Progenitor cell of endocrine pancreas (in vitro differentiated cells): ENCODE measurements around the gene PTPRK. TPM values are rescaled to one million over a fixed set of nuclear protein-coding genes. Genes with fewer than 3 reads are reported as not detected.

Experiments used
- DNase-seq: peaks from one replicate; pipeline ENCODE4 v3.0.0; 2021; ENCODE audit warnings: low spot score; ENCODE audit not compliant: unreplicated experiment
- H3K27ac Mint-ChIP-seq: 2 replicates; pipeline ENCODE4 v1.8.0; 2021; ENCODE audit warnings: mild to moderate bottlenecking, moderate library complexity, mixed read lengths
- H3K27me3 Mint-ChIP-seq: 2 replicates; pipeline ENCODE4 v1.8.0; 2021; ENCODE audit warnings: mixed read lengths
- H3K36me3 Mint-ChIP-seq: 2 replicates; pipeline ENCODE4 v1.8.0; 2022; ENCODE audit warnings: mixed read lengths; ENCODE audit not compliant: insufficient read depth
- H3K4me1 Mint-ChIP-seq: 2 replicates; pipeline ENCODE4 v1.8.0; 2021; ENCODE audit warnings: low read depth, mixed read lengths
- H3K4me3 Mint-ChIP-seq: 2 replicates; pipeline ENCODE4 v1.8.0; 2021; ENCODE audit warnings: low read depth, mild to moderate bottlenecking, moderate library complexity, mixed read lengths
- H3K9me3 Mint-ChIP-seq: 2 replicates; pipeline ENCODE4 v1.8.0; 2021; ENCODE audit warnings: low read depth, mixed read lengths
- total RNA-seq: library from RNA; stranded (reverse); gene quantifications from 2 replicates; pipeline ENCODE4 v1.2.1, GENCODE V29; 2021
- TF ChIP-seq, protein P1 (sequence below): fragments of 200-600 bp; sonication (generic); IDR thresholded peaks from one replicate; pipeline ENCODE4 v1.5.0; 2021; ENCODE audit warnings: antibody characterized with exemption, mild to moderate bottlenecking; ENCODE audit not compliant: unreplicated experiment

The PTPRK gene
- total RNA-seq, 1 donor from 2014 or later, result 86.2 TPM

DNA sequence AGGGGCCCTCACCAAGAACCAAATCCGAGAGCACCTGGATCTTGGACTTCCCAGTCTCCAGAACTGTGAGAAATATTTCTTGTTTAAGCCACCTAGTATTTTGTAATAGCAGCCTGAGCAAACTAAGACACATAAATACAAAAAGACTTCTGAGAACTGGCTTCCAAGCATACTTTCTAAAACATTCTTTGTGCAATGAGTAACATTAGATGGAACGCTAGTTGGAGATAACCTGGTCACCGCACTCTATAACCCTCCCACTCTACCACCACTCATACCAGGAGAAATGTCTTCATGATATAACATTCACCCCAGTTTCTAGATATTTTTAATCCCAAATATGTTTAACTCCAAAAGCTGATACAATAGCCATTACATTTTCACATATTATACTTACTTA lies 450.0 kb downstream of the PTPRK start:
- Mint-ChIP-seq H3K27me3 (no peaks in the 10 kb centered on the region), H3K27ac (peak overlapping the region; percentile 62)
- DNase-seq, result no peak

DNA sequence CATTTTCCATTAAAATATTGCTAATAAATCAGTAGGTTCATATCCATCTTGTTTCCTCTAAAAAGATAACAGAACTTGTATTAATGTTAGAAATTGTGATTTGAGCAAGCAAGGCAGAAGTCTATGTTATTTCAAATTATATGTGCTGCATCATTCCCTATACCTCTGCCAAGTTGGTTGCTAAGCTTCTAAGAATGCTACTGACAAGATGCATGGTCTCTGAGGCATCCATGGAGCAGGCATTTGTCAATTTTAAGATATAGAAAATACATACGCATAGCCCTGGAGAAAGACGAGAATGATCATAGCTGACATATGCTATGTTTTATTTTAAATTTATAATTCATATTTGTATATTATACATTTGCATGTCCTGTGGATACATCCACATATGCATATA lies 451.2 kb downstream of the PTPRK start:
- DNase-seq, result no peak
- Mint-ChIP-seq H3K27ac (no peak overlapping the region), H3K9me3 (no peaks in the 10 kb centered on the region), H3K27me3 (no peaks in the 10 kb centered on the region), H3K4me3 (no peak overlapping the region), H3K36me3 (peaks cover 8% of the 10 kb centered on the region), H3K4me1 (peaks cover 17% of the 10 kb centered on the region)
- TF ChIP-seq, protein P1, sequence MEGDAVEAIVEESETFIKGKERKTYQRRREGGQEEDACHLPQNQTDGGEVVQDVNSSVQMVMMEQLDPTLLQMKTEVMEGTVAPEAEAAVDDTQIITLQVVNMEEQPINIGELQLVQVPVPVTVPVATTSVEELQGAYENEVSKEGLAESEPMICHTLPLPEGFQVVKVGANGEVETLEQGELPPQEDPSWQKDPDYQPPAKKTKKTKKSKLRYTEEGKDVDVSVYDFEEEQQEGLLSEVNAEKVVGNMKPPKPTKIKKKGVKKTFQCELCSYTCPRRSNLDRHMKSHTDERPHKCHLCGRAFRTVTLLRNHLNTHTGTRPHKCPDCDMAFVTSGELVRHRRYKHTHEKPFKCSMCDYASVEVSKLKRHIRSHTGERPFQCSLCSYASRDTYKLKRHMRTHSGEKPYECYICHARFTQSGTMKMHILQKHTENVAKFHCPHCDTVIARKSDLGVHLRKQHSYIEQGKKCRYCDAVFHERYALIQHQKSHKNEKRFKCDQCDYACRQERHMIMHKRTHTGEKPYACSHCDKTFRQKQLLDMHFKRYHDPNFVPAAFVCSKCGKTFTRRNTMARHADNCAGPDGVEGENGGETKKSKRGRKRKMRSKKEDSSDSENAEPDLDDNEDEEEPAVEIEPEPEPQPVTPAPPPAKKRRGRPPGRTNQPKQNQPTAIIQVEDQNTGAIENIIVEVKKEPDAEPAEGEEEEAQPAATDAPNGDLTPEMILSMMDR, result no peak

More for the DNA sequence above, 450.0 kb downstream of the PTPRK start:
- Mint-ChIP-seq H3K36me3 (peaks cover 11% of the 10 kb centered on the region), H3K4me3 (no peak overlapping the region), H3K9me3 (no peaks in the 10 kb centered on the region), H3K4me1 (peaks cover 11% of the 10 kb centered on the region)
- TF ChIP-seq, protein P1, result no peak

DNA sequence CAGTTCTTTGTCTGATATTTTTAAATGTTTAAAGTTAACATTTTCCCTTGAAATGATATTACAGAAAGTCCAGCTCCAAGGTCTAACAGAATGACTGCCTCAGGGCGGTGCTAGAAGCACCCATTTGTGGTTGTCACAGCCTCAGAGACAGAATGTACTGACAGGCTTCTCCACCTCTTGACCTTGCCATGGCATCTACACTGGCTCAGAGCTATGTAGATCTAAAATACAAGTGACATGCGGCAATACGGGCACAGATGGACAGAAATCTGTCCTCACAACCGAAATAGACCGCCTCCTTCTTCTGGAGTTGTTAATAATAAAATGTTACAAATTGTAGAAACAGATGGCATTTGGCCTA lies 452.3 kb downstream of the PTPRK start:
- no peaks in the 10 kb centered on the region for H3K27me3 Mint-ChIP-seq
- no peaks in the 10 kb centered on the region for H3K9me3 Mint-ChIP-seq
- peaks cover 26% of the 10 kb centered on the region for H3K4me1 Mint-ChIP-seq
- H3K27ac Mint-ChIP-seq, result no peak overlapping the region
- H3K36me3 Mint-ChIP-seq, result peaks cover 8% of the 10 kb centered on the region
- H3K4me3 Mint-ChIP-seq, result no peak overlapping the region
- TF ChIP-seq, protein P1, result no peak
- no peak for DNase-seq

DNA sequence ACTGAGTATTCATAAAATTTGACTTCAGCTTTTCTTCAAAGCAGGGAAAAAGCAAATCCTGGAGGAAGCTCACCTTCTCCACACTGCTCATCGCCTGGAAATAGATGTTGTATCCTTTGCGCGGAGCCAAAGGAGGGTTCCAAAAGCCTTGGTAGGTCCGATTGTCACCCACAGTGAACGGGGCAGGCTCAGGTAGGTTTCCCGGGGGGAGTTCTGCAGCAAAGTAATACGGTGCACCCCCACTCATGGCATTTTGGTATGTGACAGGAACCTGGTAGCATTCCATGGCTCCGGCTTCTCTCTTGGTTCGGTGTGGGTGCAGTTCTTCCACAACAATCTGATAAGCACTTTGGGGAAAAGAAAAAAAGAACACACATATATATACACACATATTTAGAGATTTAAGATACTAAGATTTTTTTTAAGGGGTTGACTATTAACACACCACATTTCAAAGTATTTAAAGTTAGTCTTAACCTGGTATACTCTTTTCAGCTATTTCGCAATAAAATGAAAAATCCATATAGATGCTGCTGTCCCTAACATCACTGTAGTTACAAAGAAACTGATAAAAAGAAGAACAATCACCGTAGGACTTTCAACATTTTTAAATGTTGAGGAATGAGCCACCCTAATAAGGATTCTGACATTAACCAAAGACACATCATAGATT lies 452.8 kb downstream of the PTPRK start:
- Mint-ChIP-seq H3K27ac (no peak overlapping the region), H3K4me3 (no peak overlapping the region), H3K27me3 (no peaks in the 10 kb centered on the region), H3K36me3 (peaks cover 8% of the 10 kb centered on the region), H3K9me3 (no peaks in the 10 kb centered on the region), H3K4me1 (peaks cover 28% of the 10 kb centered on the region)
- TF ChIP-seq, protein P1, result no peak
- no peak for DNase-seq

DNA sequence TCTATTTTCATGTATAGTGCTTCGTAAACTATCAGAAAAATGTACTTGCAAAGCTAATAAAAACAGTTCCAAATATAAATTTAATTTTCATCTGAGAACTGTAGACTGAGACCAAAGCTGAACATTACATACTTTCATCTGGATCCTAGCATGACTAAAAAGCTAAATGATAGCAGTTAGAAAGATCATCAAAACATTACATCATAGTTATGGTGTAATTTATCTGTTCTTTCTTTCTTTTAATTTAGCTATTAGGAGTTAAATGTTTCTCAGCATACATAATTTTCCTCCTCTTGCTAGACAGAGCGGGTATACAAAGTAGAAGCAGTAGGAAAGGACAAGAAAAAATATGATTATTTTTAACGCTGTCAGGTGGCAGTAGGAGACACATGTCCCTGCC lies 455.3 kb downstream of the PTPRK start:
- Mint-ChIP-seq H3K27ac (no peak overlapping the region), H3K9me3 (no peaks in the 10 kb centered on the region), H3K4me3 (no peak overlapping the region), H3K27me3 (no peaks in the 10 kb centered on the region), H3K36me3 (peaks cover 5% of the 10 kb centered on the region), H3K4me1 (peaks cover 34% of the 10 kb centered on the region)
- DNase-seq, result no peak
- TF ChIP-seq, protein P1, result no peak
